Fibroblast of lung (primary cell): Measurements from ENCODE around the gene UVRAG. TPM values are rescaled to one million over a fixed set of nuclear protein-coding genes. Genes with fewer than 3 reads are reported as not detected.

Experiments
- DNase-seq, 2 donors: peaks; one replicate each; pipeline versions ENCODE4 v3.0.0 to v3.0.0-alpha.2; 2010; ENCODE audit warnings: low read depth in 2 of 2
- H2AFZ ChIP-seq: 2 replicates; pipeline ENCODE4 v1.5.1; 2012; ENCODE audit warnings: low read length, control low read depth, inconsistent platforms
- H3K27ac ChIP-seq: 2 replicates; pipeline ENCODE4 v1.5.1; 2011; ENCODE audit warnings: low read length, control low read depth; ENCODE audit not compliant: insufficient read depth
- H3K27me3 ChIP-seq: 2 replicates; pipeline ENCODE4 v1.5.1; 2011; ENCODE audit warnings: mild to moderate bottlenecking, low read length; ENCODE audit not compliant: control insufficient read depth, insufficient read depth
- H3K36me3 ChIP-seq: 2 replicates; pipeline ENCODE4 v1.5.1; 2011; ENCODE audit warnings: low read length; ENCODE audit not compliant: control insufficient read depth, insufficient read depth
- H3K4me1 ChIP-seq: 2 replicates; pipeline ENCODE4 v1.5.1; 2011; ENCODE audit warnings: low read length; ENCODE audit not compliant: control insufficient read depth, insufficient read depth; ENCODE audit errors: extremely low read depth
- H3K4me2 ChIP-seq: 2 replicates; pipeline ENCODE4 v1.5.1; 2011; ENCODE audit warnings: low read length, control low read depth; ENCODE audit not compliant: insufficient read depth; ENCODE audit errors: extremely low read depth
- H3K4me3 ChIP-seq, 4 experiments: fragments of 200-600 bp in 1 of 4; sonication (generic) in 1 of 4; replicated peaks in 1 of 4; 2 replicates each; pipeline ENCODE4 v1.5.1; 2011 to 2016; ENCODE audit warnings: low read length in 4 of 4, low read depth in 3 of 4, mild to moderate bottlenecking in 3 of 4, control low read depth in 2 of 4, inconsistent platforms in 1 of 4, mixed read lengths in 1 of 4; ENCODE audit not compliant: insufficient read depth in 1 of 4; ENCODE audit errors: control extremely low read depth in 1 of 4
- H3K79me2 ChIP-seq: 2 replicates; pipeline ENCODE4 v1.5.1; 2012; ENCODE audit warnings: mild to moderate bottlenecking, low read length, inconsistent platforms; ENCODE audit not compliant: control insufficient read depth, insufficient read depth
- H3K9ac ChIP-seq: 2 replicates; pipeline ENCODE4 v1.5.1; 2011; ENCODE audit warnings: mild to moderate bottlenecking, low read length, control low read depth; ENCODE audit not compliant: insufficient read depth
- H3K9me3 ChIP-seq: 2 replicates; pipeline ENCODE4 v1.5.1; 2012; ENCODE audit warnings: low read depth, low read length; ENCODE audit not compliant: control insufficient read depth, insufficient read depth
- H4K20me1 ChIP-seq: 2 replicates; pipeline ENCODE4 v1.5.1; 2011; ENCODE audit warnings: low read length; ENCODE audit not compliant: control insufficient read depth, insufficient read depth; ENCODE audit errors: extremely low read depth
- EZH2 ChIP-seq: IDR thresholded peaks from 2 replicates; pipeline ENCODE4 v1.5.1; 2012; ENCODE audit warnings: low read length, control low read depth, mild to moderate bottlenecking; ENCODE audit errors: missing control alignments
- polyA plus RNA-seq, 2 donors: library from polyadenylated mRNA; depleted of rRNA in 1 of 2; stranded (reverse) in 1 of 2; unstranded in 1 of 2; fragments of >200 nt; gene quantifications; 2 replicates each; pipeline ENCODE4 v1.2.1, GENCODE V29; 2011 to 2012; ENCODE audit warnings: missing spikeins in 1 of 2
- total RNA-seq: library from RNA; depleted of rRNA; stranded (reverse); fragments of >200 nt; gene quantifications from 2 replicates; pipeline ENCODE4 v1.2.1, GENCODE V29; 2014
- TF ChIP-seq, protein P1 (sequence below), 2 donors: IDR thresholded peaks in 1 of 2; conservative IDR thresholded peaks in 1 of 2; 1 replicate in 1 of 2; 2 replicates in 1 of 2; pipeline ENCODE4 v1.5.1; 2011 to 2012; ENCODE audit warnings: low read length in 2 of 2, control low read depth in 1 of 2, inconsistent platforms in 1 of 2, low read depth in 1 of 2, mild to moderate bottlenecking in 1 of 2

The UVRAG gene
- total and polyA plus RNA-seq, 2 donors (not counting 1 experiment from before 2014, with no cell fraction given), result 15.8 to 22.1 TPM

DNA sequence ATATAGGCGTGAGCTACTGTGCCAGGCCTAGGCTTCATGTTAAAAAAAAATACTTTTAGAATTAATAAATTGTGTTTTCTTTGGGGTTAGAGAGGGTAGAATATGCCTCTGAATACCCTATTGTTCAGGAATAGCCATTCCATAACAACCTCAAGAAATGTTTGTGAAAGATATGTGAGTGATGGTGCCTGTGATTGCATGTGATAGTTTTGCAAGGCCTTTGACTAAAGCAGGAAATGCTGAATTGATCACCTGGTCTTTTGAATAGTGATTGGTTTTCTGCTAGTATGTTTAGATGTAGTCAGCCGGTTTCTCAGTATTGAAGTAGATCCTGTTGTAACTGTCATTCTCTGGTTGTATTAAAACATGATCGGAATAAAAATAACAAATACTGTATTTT is 73.4 kb downstream of the UVRAG start:
- Histone ChIP-seq H2AFZ (no peak overlapping the region), H3K4me2 (no peak overlapping the region), H3K9ac (no peak overlapping the region), H3K4me3 (no peak overlapping the region), H3K27ac (no peak overlapping the region), H3K27me3 (no peaks in the 10 kb centered on the region), H3K36me3 (no peaks in the 10 kb centered on the region), H3K9me3 (no peaks in the 10 kb centered on the region), H4K20me1 (no peaks in the 10 kb centered on the region), H3K4me1 (no peaks in the 10 kb centered on the region), H3K79me2 (no peaks in the 10 kb centered on the region)
- TF ChIP-seq EZH2, result no peak
- TF ChIP-seq, protein P1, sequence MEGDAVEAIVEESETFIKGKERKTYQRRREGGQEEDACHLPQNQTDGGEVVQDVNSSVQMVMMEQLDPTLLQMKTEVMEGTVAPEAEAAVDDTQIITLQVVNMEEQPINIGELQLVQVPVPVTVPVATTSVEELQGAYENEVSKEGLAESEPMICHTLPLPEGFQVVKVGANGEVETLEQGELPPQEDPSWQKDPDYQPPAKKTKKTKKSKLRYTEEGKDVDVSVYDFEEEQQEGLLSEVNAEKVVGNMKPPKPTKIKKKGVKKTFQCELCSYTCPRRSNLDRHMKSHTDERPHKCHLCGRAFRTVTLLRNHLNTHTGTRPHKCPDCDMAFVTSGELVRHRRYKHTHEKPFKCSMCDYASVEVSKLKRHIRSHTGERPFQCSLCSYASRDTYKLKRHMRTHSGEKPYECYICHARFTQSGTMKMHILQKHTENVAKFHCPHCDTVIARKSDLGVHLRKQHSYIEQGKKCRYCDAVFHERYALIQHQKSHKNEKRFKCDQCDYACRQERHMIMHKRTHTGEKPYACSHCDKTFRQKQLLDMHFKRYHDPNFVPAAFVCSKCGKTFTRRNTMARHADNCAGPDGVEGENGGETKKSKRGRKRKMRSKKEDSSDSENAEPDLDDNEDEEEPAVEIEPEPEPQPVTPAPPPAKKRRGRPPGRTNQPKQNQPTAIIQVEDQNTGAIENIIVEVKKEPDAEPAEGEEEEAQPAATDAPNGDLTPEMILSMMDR (conservative IDR thresholded peaks at IDR 0.05 in 1 of 2, IDR thresholded peaks at IDR 0.05 in 1 of 2; ENCODE audit: low read depth in 1 of 2, low read length in 2 of 2), result no peak
- no peak for DNase-seq

DNA sequence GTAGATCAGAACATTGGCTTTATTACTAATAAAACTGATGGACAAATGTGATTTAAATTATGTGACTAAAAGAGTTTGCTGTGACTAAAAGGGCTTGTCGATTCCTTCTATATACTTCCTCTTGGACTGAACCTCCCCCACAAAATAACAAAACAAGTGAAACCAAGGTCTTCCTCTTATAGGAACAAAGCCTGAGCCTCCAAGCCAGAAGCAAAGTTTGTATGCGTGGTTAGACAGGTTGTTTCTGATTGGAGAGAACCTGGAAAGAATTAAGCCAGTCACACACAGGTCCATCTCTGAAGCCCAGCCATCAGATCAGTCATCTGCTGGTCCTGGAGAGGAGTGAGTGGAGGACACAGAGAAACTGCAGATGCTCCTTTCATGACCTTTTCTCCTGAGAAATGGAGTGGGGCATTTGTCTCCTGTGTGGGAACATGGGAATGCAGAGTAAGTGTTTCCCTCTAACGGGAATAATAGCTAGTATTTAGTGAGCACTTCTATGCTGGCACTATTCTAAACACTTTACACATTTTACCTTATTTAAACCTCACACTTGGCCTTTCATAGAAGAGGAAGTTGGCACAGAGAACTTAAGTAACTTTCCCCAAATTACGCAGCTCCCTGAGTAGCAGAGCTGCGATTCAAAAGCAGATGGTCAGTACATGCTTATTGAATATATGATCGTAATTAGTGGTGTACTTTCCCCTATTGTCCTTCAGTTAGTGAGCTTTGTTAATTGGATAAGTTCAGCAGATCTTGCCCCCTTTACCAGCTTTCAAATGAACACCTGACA is 77.1 kb downstream of the UVRAG start:
- Histone ChIP-seq H3K9ac (no peak overlapping the region), H3K79me2 (no peaks in the 10 kb centered on the region), H3K4me2 (no peak overlapping the region), H3K27me3 (no peaks in the 10 kb centered on the region), H3K27ac (no peak overlapping the region), H4K20me1 (no peaks in the 10 kb centered on the region), H3K4me1 (no peaks in the 10 kb centered on the region), H3K36me3 (no peaks in the 10 kb centered on the region), H2AFZ (no peak overlapping the region), H3K4me3 (no peak overlapping the region), H3K9me3 (no peaks in the 10 kb centered on the region)
- DNase-seq, result no peak
- TF ChIP-seq, protein P1 (conservative IDR thresholded peaks at IDR 0.05 in 1 of 2, IDR thresholded peaks at IDR 0.05 in 1 of 2; ENCODE audit: low read depth in 1 of 2, low read length in 2 of 2), result no peak
- no peak for TF ChIP-seq EZH2

DNA sequence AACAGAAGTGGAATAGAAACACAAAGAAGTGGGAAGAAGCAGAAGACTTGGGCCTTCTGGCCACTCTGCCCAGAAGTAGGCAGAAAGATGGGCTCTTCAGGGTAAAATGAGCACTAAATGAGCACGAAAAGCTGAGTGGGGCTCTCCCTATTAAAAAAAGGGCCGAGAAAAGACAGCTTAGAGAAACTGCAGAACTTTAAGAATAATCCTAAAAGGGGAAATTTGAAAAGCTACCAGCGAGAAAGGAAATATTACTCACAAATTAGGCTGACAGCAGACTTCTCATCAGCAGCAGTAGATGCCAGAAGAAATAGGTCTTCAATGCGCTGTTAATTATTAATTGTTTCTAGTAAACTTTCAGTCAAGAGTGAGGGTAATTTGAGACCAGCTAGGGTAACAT is 78.2 kb downstream of the UVRAG start:
- Histone ChIP-seq H3K4me2 (no peak overlapping the region), H3K27me3 (no peaks in the 10 kb centered on the region), H3K9ac (no peak overlapping the region), H3K9me3 (no peaks in the 10 kb centered on the region), H3K79me2 (no peaks in the 10 kb centered on the region), H3K4me1 (no peaks in the 10 kb centered on the region), H3K27ac (no peak overlapping the region), H4K20me1 (no peaks in the 10 kb centered on the region), H3K36me3 (no peaks in the 10 kb centered on the region), H3K4me3 (no peak overlapping the region), H2AFZ (no peak overlapping the region)
- DNase-seq, result no peak
- no peak for TF ChIP-seq EZH2
- TF ChIP-seq, protein P1 (conservative IDR thresholded peaks at IDR 0.05 in 1 of 2, IDR thresholded peaks at IDR 0.05 in 1 of 2; ENCODE audit: low read depth in 1 of 2, low read length in 2 of 2), result no peak
